Adrenal gland (tissue), 12 donors: Measurements from ENCODE around the gene ZNF81. TPM values are rescaled to one million over a fixed set of nuclear protein-coding genes. Genes with fewer than 3 reads are reported as not detected.

Experiments used
- DNase-seq, 7 donors: peaks; one replicate each; pipeline ENCODE4 v3.0.0-alpha.2; 2019 to 2020
- H3K27ac ChIP-seq, 5 donors: fragments of 200-600 bp; sonication (generic) in 4 of 5; 1 replicate in 3 of 5; 2 replicates in 2 of 5; pipeline versions ENCODE4 v1.5.1 to v1.8.0; 2016 to 2020; ENCODE audit warnings: mild to moderate bottlenecking in 1 of 5
- H3K27me3 ChIP-seq: fragments of 200-600 bp; 2 replicates; pipeline ENCODE4 v1.8.0; 2021
- H3K36me3 ChIP-seq, 2 donors: fragments of 200-600 bp; replicated peaks in 1 of 2; 1 replicate in 1 of 2; 2 replicates in 1 of 2; pipeline versions ENCODE4 v1.5.1 to v1.8.0; 2018 to 2022
- H3K4me1 ChIP-seq, 2 donors: fragments of 200-600 bp; replicated peaks in 1 of 2; 1 replicate in 1 of 2; 2 replicates in 1 of 2; pipeline versions ENCODE4 v1.5.1 to v1.8.0; 2018 to 2021
- H3K4me3 ChIP-seq, 4 donors: fragments of 200-600 bp; sonication (generic) in 3 of 4; one replicate each; pipeline ENCODE4 v1.5.1; 2016 to 2018
- H3K9me3 ChIP-seq, 3 donors: fragments of 200-600 bp; sonication (generic) in 1 of 3; replicated peaks in 1 of 3; 1 replicate in 2 of 3; 2 replicates in 1 of 3; pipeline versions ENCODE4 v1.5.1 to v1.8.0; 2016 to 2021
- CTCF ChIP-seq, 6 experiments: fragments of 450-650 bp in 4 of 6; fragments of 200-600 bp in 2 of 6; sonication (generic) in 1 of 6; IDR thresholded peaks; 1 replicate in 5 of 6; 2 replicates in 1 of 6; pipeline versions ENCODE4 v1.5.1 to v1.8.0; 2016 to 2021; ENCODE audit warnings: antibody characterized with exemption in 6 of 6, mild to moderate bottlenecking in 2 of 6, moderate library complexity in 1 of 6
- POLR2A ChIP-seq, 2 donors: fragments of 450-650 bp; IDR thresholded peaks; one replicate each; pipeline ENCODE4 v1.6.1; 2017; ENCODE audit warnings: antibody characterized with exemption in 2 of 2, mild to moderate bottlenecking in 2 of 2, moderate library complexity in 1 of 2
- WGBS, 4 donors: extraction: QIAGEN DNeasy Blood & Tissue Kit in 2 of 4; methylation state at CpG; one replicate each; pipeline versions ENCODE4 v1.1.5 to v1.1.7; 2013 to 2017; 5-methylcytosine and 5-hydroxymethylcytosine counted together
- intact Hi-C, 2 donors: fragments of 100-400 bp; cut with DNase I; formaldehyde crosslinking; loops; one replicate each; pipeline versions ENCODE4 v1.14.1 to v1.15.0; 2022 to 2023
- polyA plus RNA-seq, 3 donors: library from polyadenylated mRNA; stranded (reverse); fragments of 200-250 nt in 2 of 3; fragments of 350-450 nt in 1 of 3; fragmentation: Illumina TruSeq in 1 of 3; extraction: RNeasy Lipid Tissue Mini Kit (QIAGEN cat#74804) in 1 of 3; gene quantifications; one replicate each; pipeline ENCODE4 v1.2.3, GENCODE V29; 2013 to 2014
- total RNA-seq, 9 donors: library from RNA; depleted of rRNA in 4 of 9; stranded (reverse); fragments of >200 nt in 4 of 9; fragments of 120-200 nt in 1 of 9; fragmentation: NEBNext Ultra II Directional in 1 of 9; extraction: Animal tissue kit (Norgen Biotek cat#: 25700) in 1 of 9; gene quantifications; one replicate each; pipeline versions ENCODE4 v1.1.0 to v1.2.4, GENCODE V29; 2013 to 2023
- donor health status: healthy with polysubstance abuse.
- donor health status: Bipolar disorder and iron deficiency.
- donor health status: DM: yes; HTN: yes; CAD: no.
- donor health status: DM: no; HTN: no; CAD: no.
- donor health status: DM: no; HTN: no; CAD: no.
- donor health status: DM: yes; HTN: yes; CAD: no.

ZNF81 gene
- total and polyA plus RNA-seq, 12 donors: 0.74 to 13.2 (median 6.4) TPM

- intact Hi-C loops: no loop called here
- no peak overlapping the region for H3K27ac ChIP-seq
- H3K4me1 ChIP-seq: no peaks in the 10 kb centered on the region
- no peak overlapping the region for H3K4me3 ChIP-seq
- no peak for DNase-seq
- peaks cover 3% of the 10 kb centered on the region for H3K27me3 ChIP-seq
- WGBS, 4 donors: 64 to 100% (median 86%) methylated on average over 3 of the region's 3 CpGs
- TF ChIP-seq POLR2A (IDR thresholded peaks at IDR 0.05): no peak
- no peak for TF ChIP-seq CTCF (IDR thresholded peaks at IDR 0.05)
- no peaks in the 10 kb centered on the region for H3K9me3 ChIP-seq
- no peaks in the 10 kb centered on the region for H3K36me3 ChIP-seq
Measured at GRCh38 chrX:47873123-47873522, 36.4 kb downstream of the ZNF81 start.

GRCh38 chrX:47877327-47877726, 40.6 kb downstream of the ZNF81 start:
- no peak for DNase-seq
- Histone ChIP-seq H3K4me3 (no peak overlapping the region), H3K4me1 (no peaks in the 10 kb centered on the region), H3K36me3 (no peaks in the 10 kb centered on the region), H3K27me3 (peaks cover 3% of the 10 kb centered on the region), H3K9me3 (no peaks in the 10 kb centered on the region), H3K27ac (no peak overlapping the region)
- WGBS, 4 donors: 70 to 89% (median 84%) methylated on average over 6 of the region's 6 CpGs
- TF ChIP-seq POLR2A (IDR thresholded peaks at IDR 0.05) (no peak), CTCF (IDR thresholded peaks at IDR 0.05) (no peak)
- intact Hi-C loops: no loop called here

- no peaks in the 10 kb centered on the region for H3K27me3 ChIP-seq
- no peaks in the 10 kb centered on the region for H3K4me1 ChIP-seq
- H3K9me3 ChIP-seq: no peaks in the 10 kb centered on the region
- no peak for DNase-seq
- no peak overlapping the region for H3K4me3 ChIP-seq
- no peaks in the 10 kb centered on the region for H3K36me3 ChIP-seq
- TF ChIP-seq CTCF (IDR thresholded peaks at IDR 0.05): no peak
- no peak for TF ChIP-seq POLR2A (IDR thresholded peaks at IDR 0.05)
- no peak overlapping the region for H3K27ac ChIP-seq
- WGBS, 4 donors: 86 to 100% (median 97%) methylated on average over 2 to 3 of the region's 3 CpGs
- intact Hi-C loops: no loop called here
Measured at GRCh38 chrX:47878198-47878597, 41.5 kb downstream of the ZNF81 start.

GRCh38 chrX:47879463-47879862, 42.8 kb downstream of the ZNF81 start:
- H3K4me3 ChIP-seq: no peak overlapping the region
- intact Hi-C loops: no loop called here
- no peaks in the 10 kb centered on the region for H3K27me3 ChIP-seq
- H3K4me1 ChIP-seq: no peaks in the 10 kb centered on the region
- no peaks in the 10 kb centered on the region for H3K36me3 ChIP-seq
- H3K9me3 ChIP-seq: no peaks in the 10 kb centered on the region
- 54 to 89% (median 72%) methylated on average over 1 to 2 of the region's 2 CpGs for WGBS, 4 donors
- no peak for DNase-seq
- TF ChIP-seq CTCF (IDR thresholded peaks at IDR 0.05): no peak
- TF ChIP-seq POLR2A (IDR thresholded peaks at IDR 0.05): no peak
- H3K27ac ChIP-seq: no peak overlapping the region
